ENCODE results near the gene GRM7.

Gene GRM7

GRCh38 chr3:7658294-7658693 lies 797.4 kb downstream of the GRM7 start:
- DNase-seq (ENCODE audit: low read depth) = no peak

DNA sequence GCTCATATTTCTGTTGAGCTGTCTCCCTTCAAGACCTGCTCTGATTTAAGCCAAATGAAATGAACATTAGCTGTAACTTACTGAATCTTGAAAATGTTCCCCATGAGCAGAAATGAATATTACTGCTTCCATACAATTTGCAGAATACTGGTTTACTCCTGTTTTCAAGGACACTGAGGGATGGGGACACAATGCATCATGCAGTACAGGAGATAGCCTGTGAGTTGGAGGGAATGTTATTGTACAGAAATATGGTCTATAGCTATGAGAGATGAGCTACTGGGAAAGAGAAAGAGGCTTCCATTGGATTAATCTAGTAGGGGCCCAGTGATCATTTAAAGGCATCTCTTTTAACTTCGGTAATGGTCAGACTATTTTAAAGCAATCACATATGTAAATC lies 798.2 kb downstream of the GRM7 start:
- no peak for DNase-seq (ENCODE audit: low read depth)

GRCh38 chr3:7663771-7664170 lies 802.9 kb downstream of the GRM7 start:
- no peak for DNase-seq (ENCODE audit: low read depth)

DNA sequence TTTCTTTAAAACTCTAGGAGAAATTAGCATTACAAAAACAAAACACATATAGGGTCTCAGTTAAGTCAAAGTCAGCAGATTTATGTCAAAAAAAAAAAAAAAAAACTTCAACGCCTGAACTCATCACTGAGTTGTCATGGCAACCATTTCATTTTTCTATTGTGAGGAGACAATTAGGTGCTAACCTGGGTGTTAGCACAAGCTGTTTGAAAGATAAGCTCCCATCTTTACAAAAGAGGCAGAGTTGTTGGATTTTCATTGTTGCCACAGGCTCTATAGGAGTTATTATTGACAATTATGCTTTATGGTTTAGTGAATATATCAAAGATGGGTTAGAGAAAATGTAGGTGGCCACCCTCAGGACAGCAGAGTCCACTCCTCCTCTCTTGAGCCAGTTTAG lies 806.9 kb downstream of the GRM7 start:
- no peak for DNase-seq (ENCODE audit: low read depth)

DNA sequence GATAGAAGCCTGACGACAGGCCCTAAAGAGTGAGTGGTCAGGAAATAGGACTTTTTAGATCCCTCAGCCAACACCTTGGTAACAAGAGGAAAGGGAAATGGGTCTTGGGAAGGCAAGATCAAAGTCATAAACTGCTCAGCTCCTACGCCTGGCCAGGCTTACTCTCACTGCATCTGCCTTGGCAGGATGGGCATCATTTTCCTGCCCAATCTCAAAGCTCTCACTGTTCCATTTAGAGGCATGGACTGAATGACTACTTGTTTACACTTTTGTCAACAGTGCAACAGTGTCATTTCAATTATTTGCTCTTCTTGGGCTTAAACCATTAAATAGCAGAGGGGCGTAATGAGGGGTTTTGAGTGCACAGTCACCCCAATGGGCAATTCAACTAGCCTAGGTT lies 808.7 kb downstream of the GRM7 start:
- DNase-seq (ENCODE audit: low read depth) = no peak

DNA sequence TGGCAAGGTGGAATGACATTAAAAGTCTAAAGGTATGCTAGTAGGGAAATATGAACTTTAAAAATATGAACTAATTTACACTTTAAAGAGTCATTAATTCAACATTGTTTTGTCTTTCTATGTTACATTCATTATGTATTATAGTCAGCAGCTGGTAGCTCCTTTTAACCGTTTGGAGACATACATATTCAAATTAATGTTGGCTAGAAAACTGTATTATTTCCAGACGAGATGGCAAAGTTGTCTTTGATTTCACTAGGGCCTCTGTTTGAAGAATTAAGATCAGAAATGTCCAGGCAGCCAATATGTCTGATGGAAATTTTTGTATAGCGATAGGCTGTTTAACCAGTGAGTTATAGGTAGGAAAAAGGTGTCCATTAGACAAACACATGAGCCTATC lies 817.6 kb downstream of the GRM7 start:
- no peak for DNase-seq (ENCODE audit: low read depth)

- DNase-seq (ENCODE audit: low read depth) = no peak
Measured at GRCh38 chr3:7682822-7683229, 821.9 kb downstream of the GRM7 start.

DNA sequence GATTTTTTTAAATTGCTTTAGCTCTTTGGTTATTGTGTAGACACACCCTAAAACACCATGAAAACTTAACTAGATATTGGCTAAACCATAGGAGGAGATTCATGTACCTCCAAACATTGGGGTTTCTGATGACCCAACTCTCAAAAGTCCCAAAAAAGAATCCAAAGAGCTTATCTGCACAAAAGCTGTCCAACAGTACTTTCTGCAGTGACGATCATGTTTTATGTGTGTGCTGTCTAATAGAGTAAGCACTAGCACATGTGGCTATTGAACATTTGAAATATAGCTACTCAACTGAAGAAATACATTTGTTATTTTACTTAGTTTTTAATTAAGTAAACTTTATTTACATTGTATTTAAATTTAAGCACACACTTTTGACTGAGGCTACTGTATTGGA lies 822.5 kb downstream of the GRM7 start:
- no peak for DNase-seq (ENCODE audit: low read depth)

DNA sequence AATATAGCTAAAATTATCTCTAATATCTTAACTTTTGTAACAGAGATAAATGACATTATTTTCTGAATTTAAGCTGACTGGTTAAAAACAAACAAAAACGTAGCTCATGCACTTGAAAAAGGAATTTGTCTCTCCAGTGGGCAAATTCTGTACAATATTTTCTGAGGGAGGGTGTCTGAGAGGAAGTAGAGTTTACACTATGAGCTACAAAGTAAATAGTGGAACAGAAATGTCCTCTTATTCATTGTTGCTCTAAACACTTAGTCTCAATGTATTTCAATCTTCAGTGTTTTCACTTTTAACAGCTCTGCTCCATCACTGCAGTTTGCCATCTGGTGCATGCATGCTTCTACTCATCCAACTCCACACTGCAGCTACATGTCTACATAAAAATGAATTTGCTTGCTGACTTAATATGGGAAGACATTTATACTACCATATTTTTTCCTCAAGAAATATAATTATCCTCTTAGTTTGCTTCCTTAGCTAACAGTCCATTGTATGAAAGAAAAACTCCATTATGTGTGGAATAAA lies 823.3 kb downstream of the GRM7 start:
- no peak for DNase-seq (ENCODE audit: low read depth)

DNA sequence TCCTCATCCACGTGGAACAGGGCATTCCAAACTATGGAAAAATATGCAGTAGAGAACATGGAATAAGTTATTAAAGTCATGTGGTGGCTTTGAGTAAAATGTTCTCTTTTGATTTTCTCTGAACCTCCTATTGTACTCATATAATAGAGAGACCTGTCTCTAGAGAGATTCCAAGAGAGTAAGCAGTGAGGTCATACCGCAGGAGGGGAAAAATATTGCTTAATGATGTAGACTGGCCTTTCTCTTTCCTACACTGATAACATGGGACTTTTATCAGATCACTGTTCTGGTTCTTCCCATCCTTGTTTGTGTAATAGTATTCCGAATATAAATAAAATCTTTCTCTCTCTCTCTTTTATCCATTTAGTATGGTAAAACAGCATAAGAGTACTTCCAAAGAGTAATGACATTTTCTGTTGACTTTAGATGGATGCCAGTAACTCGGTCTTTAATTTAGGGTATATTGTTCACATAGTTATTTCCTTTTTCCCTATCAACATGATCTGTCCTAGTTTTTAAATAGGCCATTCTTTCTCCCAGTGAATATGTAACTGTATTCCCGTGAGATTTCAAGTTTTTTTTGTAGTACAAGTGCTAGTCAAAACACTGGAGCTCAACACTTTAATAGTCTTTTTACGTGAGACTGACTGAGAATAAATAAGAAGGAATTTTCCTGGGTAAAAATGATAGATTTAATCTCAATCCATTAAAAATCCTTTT lies 826.7 kb downstream of the GRM7 start:
- no peak for DNase-seq (ENCODE audit: low read depth)

GRCh38 chr3:7692866-7693265 lies 832.0 kb downstream of the GRM7 start:
- DNase-seq (ENCODE audit: low read depth) = no peak

- no peak for DNase-seq (ENCODE audit: low read depth)
Measured at GRCh38 chr3:7693976-7694375, 833.1 kb downstream of the GRM7 start.

GRCh38 chr3:7695049-7695448 lies 834.1 kb downstream of the GRM7 start:
- DNase-seq (ENCODE audit: low read depth) = no peak

DNA sequence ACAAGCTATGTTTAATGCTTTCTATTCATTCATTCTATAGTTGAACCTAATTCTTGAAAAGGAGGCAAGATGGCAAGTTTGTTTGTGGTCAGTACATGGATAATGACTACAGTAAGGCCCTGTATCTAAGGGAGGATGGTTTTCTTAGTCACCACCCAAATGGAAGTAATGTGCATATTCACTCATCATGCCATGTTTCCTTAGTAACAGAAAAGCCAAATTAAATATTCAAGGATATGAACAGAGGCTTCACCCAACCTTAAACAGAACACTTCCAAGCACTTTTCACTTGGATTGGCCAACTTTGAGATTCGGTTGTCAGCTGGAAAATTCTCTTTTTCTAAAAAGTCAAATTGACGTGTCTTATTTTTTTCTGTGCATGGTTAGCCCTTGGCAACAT lies 835.4 kb downstream of the GRM7 start:
- no peak for DNase-seq (ENCODE audit: low read depth)

GRCh38 chr3:7697548-7697947 lies 836.6 kb downstream of the GRM7 start:
- DNase-seq (ENCODE audit: low read depth) = no peak

- DNase-seq (ENCODE audit: low read depth) = no peak
Measured at GRCh38 chr3:7700539-7700938, 839.6 kb downstream of the GRM7 start.

DNA sequence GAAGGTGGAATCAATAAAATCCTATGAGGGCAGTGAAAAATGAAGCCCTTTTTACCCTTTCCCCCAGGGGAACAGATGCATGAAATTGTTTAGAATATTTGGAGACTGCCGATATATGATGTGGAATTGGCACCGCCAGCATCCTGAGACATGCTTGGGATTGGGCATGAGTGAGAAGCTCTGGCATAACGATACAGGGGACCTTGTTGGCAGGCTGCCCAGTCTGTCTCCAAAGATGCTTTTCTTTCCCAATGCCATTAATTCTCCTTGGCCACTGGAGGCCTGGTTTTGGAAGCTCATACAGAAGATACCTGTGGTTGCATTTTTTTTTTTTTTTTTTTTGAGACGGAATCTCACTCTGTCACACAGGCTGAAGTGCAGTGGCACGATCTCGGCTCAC lies 840.1 kb downstream of the GRM7 start:
- DNase-seq (ENCODE audit: low read depth) = no peak

- DNase-seq (ENCODE audit: low read depth) = no peak
Measured at GRCh38 chr3:7707187-7707586, 846.3 kb downstream of the GRM7 start.

- no peak for DNase-seq (ENCODE audit: low read depth)
Measured at GRCh38 chr3:7709376-7710082, 848.6 kb downstream of the GRM7 start.

DNA sequence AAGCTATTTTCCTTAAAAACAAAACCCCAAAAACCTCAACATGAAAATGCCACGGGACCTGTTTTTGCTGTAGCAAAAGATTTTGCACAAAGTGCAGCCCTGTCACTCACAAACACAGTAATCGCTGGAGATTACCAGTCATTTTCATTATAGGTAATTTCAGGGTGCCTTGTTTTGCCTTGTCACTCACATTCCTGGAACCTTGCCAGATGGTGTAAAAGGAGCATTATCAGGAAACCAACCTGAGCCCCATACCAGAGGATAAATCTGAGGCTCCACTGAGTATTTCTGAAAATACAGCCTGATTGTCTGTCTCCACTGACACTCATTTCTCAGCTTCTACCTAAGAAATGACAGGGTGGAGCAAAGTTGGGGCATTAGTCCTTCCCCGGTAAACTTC lies 849.4 kb downstream of the GRM7 start:
- DNase-seq (ENCODE audit: low read depth) = no peak

DNA sequence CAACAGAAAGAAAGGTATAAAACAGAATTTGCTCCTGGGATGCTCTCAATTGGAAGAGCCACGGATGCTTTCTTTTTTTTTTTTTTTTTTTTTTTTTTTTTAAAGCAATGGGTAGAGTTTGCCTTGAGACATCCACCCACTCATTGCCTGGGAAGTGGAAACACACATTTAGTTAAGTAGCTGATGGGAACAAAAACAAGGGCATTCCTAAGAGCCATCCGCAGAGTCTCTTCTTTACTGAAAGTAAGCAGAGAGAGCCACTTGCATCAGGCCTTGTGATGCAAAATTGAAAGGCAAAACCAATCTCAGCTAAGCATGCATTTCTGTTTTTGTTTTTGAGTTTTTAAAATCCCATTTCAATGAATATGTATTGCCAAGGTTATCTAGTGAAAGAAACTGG lies 852.8 kb downstream of the GRM7 start:
- DNase-seq (ENCODE audit: low read depth) = no peak

GRCh38 chr3:7720649-7721297 lies 859.9 kb downstream of the GRM7 start:
- DNase-seq (ENCODE audit: low read depth) = no peak

- no peak for DNase-seq (ENCODE audit: low read depth)
Measured at GRCh38 chr3:7721869-7722268, 861.0 kb downstream of the GRM7 start.
